NT2/D1 (cell line): ENCODE measurements around the gene PDCD5.

Experiments used
- DNase-seq: peaks from one replicate; pipeline ENCODE4 v3.0.0-alpha.2; 2011; ENCODE audit warnings: low read depth, low spot score
- H3K27me3 ChIP-seq: 2 replicates; pipeline ENCODE4 v1.6.0; 2011; ENCODE audit warnings: mild to moderate bottlenecking; ENCODE audit not compliant: insufficient read length, insufficient read depth
- H3K36me3 ChIP-seq: 2 replicates; pipeline ENCODE4 v1.6.1; 2011; ENCODE audit warnings: mild to moderate bottlenecking, low read length, mixed read lengths; ENCODE audit not compliant: insufficient read depth, insufficient read length
- H3K4me1 ChIP-seq: 2 replicates; pipeline ENCODE4 v1.5.1; 2011; ENCODE audit not compliant: insufficient read depth, insufficient read length
- H3K4me3 ChIP-seq: 2 replicates; pipeline ENCODE4 v1.5.1; 2011; ENCODE audit warnings: low read depth; ENCODE audit not compliant: insufficient read length
- H3K9ac ChIP-seq: 2 replicates; pipeline ENCODE4 v1.6.0; 2011; ENCODE audit warnings: low read depth; ENCODE audit not compliant: insufficient read length
- H3K9me3 ChIP-seq: 2 replicates; pipeline ENCODE4 v1.5.1; 2011; ENCODE audit warnings: mild to moderate bottlenecking, low read length; ENCODE audit not compliant: insufficient read depth
- SUZ12 ChIP-seq: IDR thresholded peaks from 2 replicates; pipeline ENCODE4 v1.6.1; 2011; ENCODE audit not compliant: insufficient read length, insufficient read depth; ENCODE audit errors: extremely low read depth
- YY1 ChIP-seq: IDR thresholded peaks from 2 replicates; pipeline ENCODE4 v1.6.1; 2011; ENCODE audit not compliant: insufficient read length, insufficient read depth
- ZNF274 ChIP-seq: IDR thresholded peaks from 2 replicates; pipeline ENCODE4 v1.6.1; 2011; ENCODE audit warnings: mild to moderate bottlenecking, low read depth, low read length

The PDCD5 gene

GRCh38 chr19:32619051-32619685 lies 38.2 kb downstream of the PDCD5 start:
- TF ChIP-seq YY1 (no peak), ZNF274 (no peak), SUZ12 (no peak)
- no peaks in the 10 kb centered on the region for H3K27me3 ChIP-seq
- H3K9me3 ChIP-seq, result no peaks in the 10 kb centered on the region
- no peak for DNase-seq
- H3K4me3 ChIP-seq, result no peak overlapping the region
- no peaks in the 10 kb centered on the region for H3K4me1 ChIP-seq
- H3K9ac ChIP-seq, result no peak overlapping the region
- peaks cover 40% of the 10 kb centered on the region for H3K36me3 ChIP-seq

- no peak for DNase-seq
- Histone ChIP-seq H3K27me3 (no peaks in the 10 kb centered on the region), H3K9ac (no peak overlapping the region), H3K4me1 (no peaks in the 10 kb centered on the region), H3K9me3 (no peaks in the 10 kb centered on the region), H3K4me3 (no peak overlapping the region), H3K36me3 (peaks cover 37% of the 10 kb centered on the region)
- no peak for TF ChIP-seq YY1
- TF ChIP-seq ZNF274, result no peak
- no peak for TF ChIP-seq SUZ12
Observed at GRCh38 chr19:32622002-32622401, 41.0 kb downstream of the PDCD5 start.

- no peaks in the 10 kb centered on the region for H3K27me3 ChIP-seq
- H3K4me3 ChIP-seq, result no peak overlapping the region
- H3K36me3 ChIP-seq, result peaks cover 42% of the 10 kb centered on the region
- DNase-seq, result no peak
- TF ChIP-seq YY1, result no peak
- no peak for TF ChIP-seq SUZ12
- TF ChIP-seq ZNF274, result no peak
- no peak overlapping the region for H3K9ac ChIP-seq
- no peaks in the 10 kb centered on the region for H3K4me1 ChIP-seq
- no peaks in the 10 kb centered on the region for H3K9me3 ChIP-seq
Observed at GRCh38 chr19:32624410-32624809, 43.4 kb downstream of the PDCD5 start.

- TF ChIP-seq YY1 (no peak), ZNF274 (no peak), SUZ12 (no peak)
- Histone ChIP-seq H3K9ac (no peak overlapping the region), H3K36me3 (peaks cover 49% of the 10 kb centered on the region), H3K4me3 (no peak overlapping the region), H3K27me3 (no peaks in the 10 kb centered on the region), H3K9me3 (no peaks in the 10 kb centered on the region), H3K4me1 (no peaks in the 10 kb centered on the region)
- DNase-seq, result no peak
Observed at GRCh38 chr19:32626969-32627368, 46.0 kb downstream of the PDCD5 start.

- H3K9ac ChIP-seq, result peak overlapping the region; percentile 10
- H3K4me1 ChIP-seq, result no peaks in the 10 kb centered on the region
- TF ChIP-seq SUZ12 (no peak), ZNF274 (no peak), YY1 (no peak)
- H3K4me3 ChIP-seq, result no peak overlapping the region
- peaks cover 44% of the 10 kb centered on the region for H3K36me3 ChIP-seq
- H3K27me3 ChIP-seq, result no peaks in the 10 kb centered on the region
- H3K9me3 ChIP-seq, result no peaks in the 10 kb centered on the region
- DNase-seq, result no peak
Observed at GRCh38 chr19:32627714-32628270, 46.8 kb downstream of the PDCD5 start.

- Histone ChIP-seq H3K4me3 (no peak overlapping the region), H3K9me3 (no peaks in the 10 kb centered on the region), H3K4me1 (no peaks in the 10 kb centered on the region), H3K36me3 (peaks cover 33% of the 10 kb centered on the region), H3K9ac (no peak overlapping the region), H3K27me3 (no peaks in the 10 kb centered on the region)
- DNase-seq, result no peak
- TF ChIP-seq ZNF274, result no peak
- TF ChIP-seq SUZ12, result no peak
- no peak for TF ChIP-seq YY1
Observed at GRCh38 chr19:32630338-32630737, 49.3 kb downstream of the PDCD5 start.

GRCh38 chr19:32631381-32631780 lies 50.4 kb downstream of the PDCD5 start:
- no peak for DNase-seq
- peaks cover 40% of the 10 kb centered on the region for H3K36me3 ChIP-seq
- TF ChIP-seq ZNF274 (no peak), SUZ12 (no peak)

More at GRCh38 chr19:32631381-32631780, 50.4 kb downstream of the PDCD5 start:
- Histone ChIP-seq H3K4me3 (no peak overlapping the region), H3K4me1 (no peaks in the 10 kb centered on the region), H3K9ac (no peak overlapping the region), H3K27me3 (no peaks in the 10 kb centered on the region), H3K9me3 (no peaks in the 10 kb centered on the region)
